GM18873 (cell line): ENCODE measurements around the gene TSPAN9.

Source experiments
- ATAC-seq: cut with Tn5 transposase; IDR thresholded peaks from one replicate; pipeline ENCODE4 v1.9.1; 2021; ENCODE audit warnings: mild to moderate bottlenecking, moderate library complexity, moderate number of reproducible peaks; ENCODE audit not compliant: unreplicated experiment, low FRiP score

The TSPAN9 gene

GRCh38 chr12:3119192-3119755 is 42.1 kb downstream of the TSPAN9 start:
- no peak for ATAC-seq

GRCh38 chr12:3119756-3120601 is 42.8 kb downstream of the TSPAN9 start:
- ATAC-seq: no peak

- no peak for ATAC-seq
Observed at GRCh38 chr12:3120701-3121100, 43.5 kb downstream of the TSPAN9 start.

- no peak for ATAC-seq
Observed at GRCh38 chr12:3122841-3123678, 45.9 kb downstream of the TSPAN9 start.

GRCh38 chr12:3123729-3124128 is 46.5 kb downstream of the TSPAN9 start:
- no peak for ATAC-seq

GRCh38 chr12:3124917-3125316 is 47.7 kb downstream of the TSPAN9 start:
- ATAC-seq: no peak

GRCh38 chr12:3125674-3126073 is 48.5 kb downstream of the TSPAN9 start:
- no peak for ATAC-seq

- ATAC-seq: no peak
Observed at GRCh38 chr12:3127832-3128231, 50.7 kb downstream of the TSPAN9 start.

- no peak for ATAC-seq
Observed at GRCh38 chr12:3128498-3129293, 51.5 kb downstream of the TSPAN9 start.

GRCh38 chr12:3129301-3130056 is 52.3 kb downstream of the TSPAN9 start:
- ATAC-seq: no peak

- no peak for ATAC-seq
Observed at GRCh38 chr12:3130057-3130830, 53.1 kb downstream of the TSPAN9 start.

GRCh38 chr12:3131129-3131528 is 54.0 kb downstream of the TSPAN9 start:
- no peak for ATAC-seq

- no peak for ATAC-seq
Observed at GRCh38 chr12:3132636-3133404, 55.6 kb downstream of the TSPAN9 start.

GRCh38 chr12:3133405-3133783 is 56.2 kb downstream of the TSPAN9 start:
- ATAC-seq: no peak

GRCh38 chr12:3134126-3134525 is 56.9 kb downstream of the TSPAN9 start:
- no peak for ATAC-seq

GRCh38 chr12:3134526-3135135 is 57.5 kb downstream of the TSPAN9 start:
- ATAC-seq: no peak

GRCh38 chr12:3135522-3136461 is 58.6 kb downstream of the TSPAN9 start:
- ATAC-seq: no peak
